Gastrocnemius medialis (tissue), 4 donors: Measurements from ENCODE around the gene PLA2G2A. TPM values are rescaled to one million over a fixed set of nuclear protein-coding genes. Genes with fewer than 3 reads are reported as not detected.

ENCODE experiments used
- ATAC-seq, 2 donors: fragments of 150-250 bp; one replicate each; pipeline ENCODE4 v1.9.1; 2016
- DNase-seq, 2 donors: peaks; one replicate each; pipeline ENCODE4 v3.0.0-alpha.2; 2019
- H3K27ac ChIP-seq, 4 donors: fragments of 200-600 bp; sonication (generic); 1 replicate in 1 of 4; 2 replicates in 3 of 4; pipeline ENCODE4 v1.5.1; 2016 to 2018; ENCODE audit warnings: mild to moderate bottlenecking in 2 of 4, moderate library complexity in 1 of 4
- H3K27me3 ChIP-seq, 3 donors: fragments of 200-600 bp; sonication (generic) in 2 of 3; 1 replicate in 1 of 3; 2 replicates in 2 of 3; pipeline versions ENCODE4 v1.5.1 to v1.6.0; 2016 to 2019; ENCODE audit warnings: mild to moderate bottlenecking in 1 of 3, moderate library complexity in 1 of 3
- H3K36me3 ChIP-seq, 2 donors: fragments of 200-600 bp; sonication (generic) in 1 of 2; one replicate each; pipeline ENCODE4 v1.5.1; 2017 to 2018
- H3K4me1 ChIP-seq, 2 donors: fragments of 200-600 bp; sonication (generic) in 1 of 2; one replicate each; pipeline ENCODE4 v1.5.1; 2016 to 2017; ENCODE audit warnings: mild to moderate bottlenecking in 2 of 2
- H3K4me3 ChIP-seq, 4 donors: fragments of 200-600 bp; sonication (generic) in 3 of 4; 1 replicate in 1 of 4; 2 replicates in 3 of 4; pipeline ENCODE4 v1.5.1; 2016 to 2019; ENCODE audit warnings: mild to moderate bottlenecking in 2 of 4
- H3K9me3 ChIP-seq, 3 donors: fragments of 200-600 bp; sonication (generic) in 2 of 3; 1 replicate in 1 of 3; 2 replicates in 2 of 3; pipeline ENCODE4 v1.5.1; 2016 to 2019
- POLR2A ChIP-seq, 2 donors: fragments of 450-650 bp; IDR thresholded peaks; one replicate each; pipeline ENCODE4 v1.6.1; 2017; ENCODE audit warnings: antibody characterized with exemption in 2 of 2, mild to moderate bottlenecking in 2 of 2, moderate library complexity in 2 of 2
- in situ Hi-C, 4 donors: fragments of 200-750 bp; cut with MboI; loops; one replicate each; pipeline versions ENCODE4 v1.15.0 to v1.8.0; 2017; ENCODE audit warnings: low sequenced_read_pairs in 4 of 4
- intact Hi-C: fragments of 100-400 bp; cut with DNase I; formaldehyde crosslinking; loops from one replicate; pipeline ENCODE4 v1.15.1; 2023; ENCODE audit warnings: low total_unique reads
- total RNA-seq, 4 donors: library from RNA; depleted of rRNA; stranded (reverse); fragments of >200 nt; gene quantifications; one replicate each; pipeline versions ENCODE4 v1.1.0 to v1.2.3, GENCODE V29; 2016
- TF ChIP-seq, protein P1 (sequence below), 5 experiments: fragments of 450-650 bp in 3 of 5; fragments of 200-600 bp in 2 of 5; sonication (generic) in 2 of 5; IDR thresholded peaks in 4 of 5; conservative IDR thresholded peaks in 1 of 5; 1 replicate in 4 of 5; 2 replicates in 1 of 5; pipeline ENCODE4 v1.5.1; 2016 to 2019; ENCODE audit warnings: antibody characterized with exemption in 5 of 5, mild to moderate bottlenecking in 3 of 5, moderate library complexity in 3 of 5

PLA2G2A gene
- total RNA-seq, 4 donors from 2014 or later, result 6.2 to 19.3 (median 13.6) TPM

GRCh38 chr1:19954059-19954458, 25.4 kb downstream of the PLA2G2A start:
- DNase-seq, result no peak
- H3K27me3 ChIP-seq, result peaks cover 0 to 21% (median 5%) of the 10 kb centered on the region in 3 donors
- intact Hi-C loops (no loop called here), in situ Hi-C loops (no loop called here)
- no peaks in the 10 kb centered on the region for H3K36me3 ChIP-seq
- H3K27ac ChIP-seq, result no peak overlapping the region
- no peaks in the 10 kb centered on the region for H3K9me3 ChIP-seq
- ATAC-seq, result no peak
- TF ChIP-seq POLR2A (IDR thresholded peaks at IDR 0.05), result no peak
- TF ChIP-seq, protein P1, sequence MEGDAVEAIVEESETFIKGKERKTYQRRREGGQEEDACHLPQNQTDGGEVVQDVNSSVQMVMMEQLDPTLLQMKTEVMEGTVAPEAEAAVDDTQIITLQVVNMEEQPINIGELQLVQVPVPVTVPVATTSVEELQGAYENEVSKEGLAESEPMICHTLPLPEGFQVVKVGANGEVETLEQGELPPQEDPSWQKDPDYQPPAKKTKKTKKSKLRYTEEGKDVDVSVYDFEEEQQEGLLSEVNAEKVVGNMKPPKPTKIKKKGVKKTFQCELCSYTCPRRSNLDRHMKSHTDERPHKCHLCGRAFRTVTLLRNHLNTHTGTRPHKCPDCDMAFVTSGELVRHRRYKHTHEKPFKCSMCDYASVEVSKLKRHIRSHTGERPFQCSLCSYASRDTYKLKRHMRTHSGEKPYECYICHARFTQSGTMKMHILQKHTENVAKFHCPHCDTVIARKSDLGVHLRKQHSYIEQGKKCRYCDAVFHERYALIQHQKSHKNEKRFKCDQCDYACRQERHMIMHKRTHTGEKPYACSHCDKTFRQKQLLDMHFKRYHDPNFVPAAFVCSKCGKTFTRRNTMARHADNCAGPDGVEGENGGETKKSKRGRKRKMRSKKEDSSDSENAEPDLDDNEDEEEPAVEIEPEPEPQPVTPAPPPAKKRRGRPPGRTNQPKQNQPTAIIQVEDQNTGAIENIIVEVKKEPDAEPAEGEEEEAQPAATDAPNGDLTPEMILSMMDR (IDR thresholded peaks at IDR 0.05 in 4 of 5, conservative IDR thresholded peaks at IDR 0.05 in 1 of 5), result no peak
- H3K4me3 ChIP-seq, result no peak overlapping the region
- no peaks in the 10 kb centered on the region for H3K4me1 ChIP-seq

DNA sequence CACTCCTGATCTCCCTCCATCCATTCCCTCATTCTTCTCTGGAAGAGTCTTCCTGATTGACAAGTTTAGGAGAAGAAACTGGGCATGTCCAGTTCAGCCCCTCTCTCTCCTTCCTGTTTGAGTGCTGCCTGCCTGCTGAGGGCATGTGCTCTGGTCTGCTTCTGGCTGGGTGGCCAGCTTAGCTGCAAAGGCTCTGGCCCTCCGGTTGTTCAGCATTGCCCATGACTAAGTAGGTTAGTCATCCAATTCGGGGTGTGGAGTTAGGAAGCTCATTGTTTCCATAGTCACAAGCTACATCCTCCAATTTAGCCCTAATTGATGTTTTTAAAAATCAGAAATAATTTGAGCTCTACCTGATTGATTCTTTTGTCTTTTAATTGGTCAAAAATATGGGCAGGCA, 30.4 kb downstream of the PLA2G2A start:
- Histone ChIP-seq H3K27me3 (peaks cover 0 to 7% (median 6%) of the 10 kb centered on the region in 3 donors), H3K4me3 (no peak overlapping the region), H3K4me1 (no peaks in the 10 kb centered on the region), H3K9me3 (no peaks in the 10 kb centered on the region), H3K36me3 (no peaks in the 10 kb centered on the region), H3K27ac (no peak overlapping the region)
- no peak for TF ChIP-seq POLR2A (IDR thresholded peaks at IDR 0.05)
- TF ChIP-seq, protein P1 (IDR thresholded peaks at IDR 0.05 in 4 of 5, conservative IDR thresholded peaks at IDR 0.05 in 1 of 5), result no peak
- intact Hi-C loops (no loop called here), in situ Hi-C loops (no loop called here)
- no peak for DNase-seq
- ATAC-seq, result no peak

DNA sequence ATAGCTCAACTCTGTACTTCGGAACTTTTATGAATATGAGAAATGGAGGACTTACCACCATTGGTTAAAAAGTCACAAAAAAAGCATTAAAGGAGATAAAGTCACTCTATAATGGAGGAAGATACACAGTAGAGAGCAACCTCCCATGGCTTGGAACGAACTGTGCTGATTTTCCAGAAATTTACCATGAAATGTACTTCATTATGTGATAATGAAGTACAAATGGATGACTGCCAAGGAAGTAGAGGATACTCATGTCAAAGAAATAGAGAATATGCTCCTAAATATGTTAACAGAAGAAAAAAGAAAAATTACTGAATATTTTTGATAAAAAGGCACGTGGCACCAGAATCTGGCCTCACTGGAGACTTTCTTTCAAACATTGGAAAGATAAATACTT, 32.4 kb downstream of the PLA2G2A start:
- Histone ChIP-seq H3K27ac (no peak overlapping the region), H3K4me1 (no peaks in the 10 kb centered on the region), H3K27me3 (peaks cover 0 to 6% (median 2%) of the 10 kb centered on the region in 3 donors), H3K9me3 (no peaks in the 10 kb centered on the region), H3K36me3 (no peaks in the 10 kb centered on the region), H3K4me3 (no peak overlapping the region)
- no peak for DNase-seq
- in situ Hi-C loops, result no loop called here
- TF ChIP-seq POLR2A (IDR thresholded peaks at IDR 0.05), result no peak
- TF ChIP-seq, protein P1 (IDR thresholded peaks at IDR 0.05 in 4 of 5, conservative IDR thresholded peaks at IDR 0.05 in 1 of 5), result no peak
- intact Hi-C loops, result no loop called here
- ATAC-seq, result no peak

- Histone ChIP-seq H3K4me3 (no peak overlapping the region), H3K9me3 (no peaks in the 10 kb centered on the region), H3K27ac (no peak overlapping the region), H3K36me3 (no peaks in the 10 kb centered on the region), H3K4me1 (no peaks in the 10 kb centered on the region), H3K27me3 (peaks cover 0 to 6% (median 2%) of the 10 kb centered on the region in 3 donors)
- in situ Hi-C loops (no loop called here), intact Hi-C loops (no loop called here)
- TF ChIP-seq POLR2A (IDR thresholded peaks at IDR 0.05), result no peak
- DNase-seq, result no peak
- ATAC-seq, result no peak
These were observed 33.1 kb downstream of the PLA2G2A start for GRCh38 chr1:19946331-19946751.

DNA sequence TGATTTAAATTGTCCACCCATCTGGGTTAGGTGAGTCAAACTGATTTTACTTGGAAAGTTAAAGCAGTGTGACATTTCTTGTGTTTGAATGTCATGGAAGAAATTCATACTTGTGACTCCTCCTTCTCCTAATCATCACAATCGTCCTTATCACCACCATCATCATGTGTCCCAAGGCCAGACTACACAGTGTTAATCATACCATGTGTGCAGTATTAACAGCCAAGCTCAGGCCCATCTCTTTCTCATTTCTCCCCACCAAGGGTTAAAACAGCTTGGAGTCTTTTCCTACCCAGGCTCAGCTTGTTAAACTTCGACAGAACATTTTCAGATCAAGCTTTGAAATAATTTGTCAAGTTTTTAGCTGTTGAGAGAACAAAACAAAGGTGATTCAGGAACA, 33.5 kb downstream of the PLA2G2A start:
- Histone ChIP-seq H3K9me3 (no peaks in the 10 kb centered on the region), H3K36me3 (no peaks in the 10 kb centered on the region), H3K27me3 (peaks cover 0 to 6% (median 2%) of the 10 kb centered on the region in 3 donors), H3K4me3 (no peak overlapping the region), H3K4me1 (no peaks in the 10 kb centered on the region), H3K27ac (no peak overlapping the region)
- DNase-seq (no peak), ATAC-seq (no peak)
- TF ChIP-seq POLR2A (IDR thresholded peaks at IDR 0.05), result no peak
- TF ChIP-seq, protein P1 (IDR thresholded peaks at IDR 0.05 in 4 of 5, conservative IDR thresholded peaks at IDR 0.05 in 1 of 5), result no peak
- intact Hi-C loops (no loop called here), in situ Hi-C loops (no loop called here)
